ENCODE measurements around the gene SMIM20. TPM values are rescaled to one million over a fixed set of nuclear protein-coding genes. Genes with fewer than 3 reads are reported as not detected.

SMIM20 gene
- total RNA-seq, 2 donors from 2014 or later: 0.99 to 21.5 TPM

- Histone ChIP-seq H3K4me3 (no peak overlapping the region), H3K27me3 (no peaks in the 10 kb centered on the region), H3K4me1 (no peaks in the 10 kb centered on the region), H3K9me3 (no peaks in the 10 kb centered on the region), H3K36me3 (replicated peaks in 1 of 2; ENCODE audit: insufficient read depth in 1 of 2, low read depth in 2 of 2) (no peaks in the 10 kb centered on the region), H3K27ac (no peak overlapping the region)
- 72 to 77% methylated on average over 2 of the region's 2 CpGs for WGBS, 2 donors
- DNase-seq (no peak), ATAC-seq (no peak)
- TF ChIP-seq POLR2A (IDR thresholded peaks at IDR 0.05): no peak
- TF ChIP-seq, protein P1, sequence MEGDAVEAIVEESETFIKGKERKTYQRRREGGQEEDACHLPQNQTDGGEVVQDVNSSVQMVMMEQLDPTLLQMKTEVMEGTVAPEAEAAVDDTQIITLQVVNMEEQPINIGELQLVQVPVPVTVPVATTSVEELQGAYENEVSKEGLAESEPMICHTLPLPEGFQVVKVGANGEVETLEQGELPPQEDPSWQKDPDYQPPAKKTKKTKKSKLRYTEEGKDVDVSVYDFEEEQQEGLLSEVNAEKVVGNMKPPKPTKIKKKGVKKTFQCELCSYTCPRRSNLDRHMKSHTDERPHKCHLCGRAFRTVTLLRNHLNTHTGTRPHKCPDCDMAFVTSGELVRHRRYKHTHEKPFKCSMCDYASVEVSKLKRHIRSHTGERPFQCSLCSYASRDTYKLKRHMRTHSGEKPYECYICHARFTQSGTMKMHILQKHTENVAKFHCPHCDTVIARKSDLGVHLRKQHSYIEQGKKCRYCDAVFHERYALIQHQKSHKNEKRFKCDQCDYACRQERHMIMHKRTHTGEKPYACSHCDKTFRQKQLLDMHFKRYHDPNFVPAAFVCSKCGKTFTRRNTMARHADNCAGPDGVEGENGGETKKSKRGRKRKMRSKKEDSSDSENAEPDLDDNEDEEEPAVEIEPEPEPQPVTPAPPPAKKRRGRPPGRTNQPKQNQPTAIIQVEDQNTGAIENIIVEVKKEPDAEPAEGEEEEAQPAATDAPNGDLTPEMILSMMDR (IDR thresholded peaks at IDR 0.05): no peak
- intact Hi-C loops (cut with DNase I): no loop called here
Observed at GRCh38 chr4:25883565-25883964, 30.5 kb upstream of the SMIM20 start.

- 46 to 48% methylated on average over 5 of the region's 5 CpGs for WGBS, 2 donors
- no peaks in the 10 kb centered on the region for H3K27me3 ChIP-seq
- TF ChIP-seq, protein P1 (IDR thresholded peaks at IDR 0.05): no peak
- TF ChIP-seq POLR2A (IDR thresholded peaks at IDR 0.05): no peak
- H3K4me1 ChIP-seq: no peaks in the 10 kb centered on the region
- intact Hi-C loops (cut with DNase I): no loop called here
- no peak for ATAC-seq
- no peak overlapping the region for H3K27ac ChIP-seq
- no peaks in the 10 kb centered on the region for H3K36me3 ChIP-seq (replicated peaks in 1 of 2; ENCODE audit: insufficient read depth in 1 of 2, low read depth in 2 of 2)
- no peak overlapping the region for H3K4me3 ChIP-seq
- DNase-seq: no peak
- H3K9me3 ChIP-seq: no peaks in the 10 kb centered on the region
Observed at GRCh38 chr4:25884031-25884782, 29.8 kb upstream of the SMIM20 start.

DNA sequence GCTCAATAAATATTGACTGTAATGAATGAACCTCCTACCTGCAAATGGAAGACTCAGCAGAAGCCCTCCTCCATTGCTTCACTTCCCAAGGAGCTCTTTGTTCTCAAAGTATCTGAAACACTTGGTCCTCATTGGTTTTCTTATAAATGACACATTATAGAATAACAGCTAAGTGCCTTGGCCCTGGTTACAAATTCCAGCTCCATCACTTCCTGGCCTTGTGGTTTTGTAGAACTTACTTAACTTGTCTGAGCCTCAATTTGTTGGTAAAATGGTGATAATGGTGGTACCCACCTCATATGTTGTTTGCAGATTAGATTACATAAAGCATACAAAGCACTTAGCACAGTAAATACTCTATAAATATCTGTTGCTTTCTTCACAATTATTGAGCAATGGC, 25.2 kb upstream of the SMIM20 start:
- Histone ChIP-seq H3K4me1 (no peaks in the 10 kb centered on the region), H3K9me3 (no peaks in the 10 kb centered on the region), H3K36me3 (replicated peaks in 1 of 2; ENCODE audit: insufficient read depth in 1 of 2, low read depth in 2 of 2) (no peaks in the 10 kb centered on the region), H3K4me3 (no peak overlapping the region), H3K27ac (no peak overlapping the region), H3K27me3 (no peaks in the 10 kb centered on the region)
- TF ChIP-seq, protein P1 (IDR thresholded peaks at IDR 0.05): no peak
- TF ChIP-seq POLR2A (IDR thresholded peaks at IDR 0.05): no peak
- DNase-seq (no peak), ATAC-seq (no peak)
- intact Hi-C loops (cut with DNase I): no loop called here

DNA sequence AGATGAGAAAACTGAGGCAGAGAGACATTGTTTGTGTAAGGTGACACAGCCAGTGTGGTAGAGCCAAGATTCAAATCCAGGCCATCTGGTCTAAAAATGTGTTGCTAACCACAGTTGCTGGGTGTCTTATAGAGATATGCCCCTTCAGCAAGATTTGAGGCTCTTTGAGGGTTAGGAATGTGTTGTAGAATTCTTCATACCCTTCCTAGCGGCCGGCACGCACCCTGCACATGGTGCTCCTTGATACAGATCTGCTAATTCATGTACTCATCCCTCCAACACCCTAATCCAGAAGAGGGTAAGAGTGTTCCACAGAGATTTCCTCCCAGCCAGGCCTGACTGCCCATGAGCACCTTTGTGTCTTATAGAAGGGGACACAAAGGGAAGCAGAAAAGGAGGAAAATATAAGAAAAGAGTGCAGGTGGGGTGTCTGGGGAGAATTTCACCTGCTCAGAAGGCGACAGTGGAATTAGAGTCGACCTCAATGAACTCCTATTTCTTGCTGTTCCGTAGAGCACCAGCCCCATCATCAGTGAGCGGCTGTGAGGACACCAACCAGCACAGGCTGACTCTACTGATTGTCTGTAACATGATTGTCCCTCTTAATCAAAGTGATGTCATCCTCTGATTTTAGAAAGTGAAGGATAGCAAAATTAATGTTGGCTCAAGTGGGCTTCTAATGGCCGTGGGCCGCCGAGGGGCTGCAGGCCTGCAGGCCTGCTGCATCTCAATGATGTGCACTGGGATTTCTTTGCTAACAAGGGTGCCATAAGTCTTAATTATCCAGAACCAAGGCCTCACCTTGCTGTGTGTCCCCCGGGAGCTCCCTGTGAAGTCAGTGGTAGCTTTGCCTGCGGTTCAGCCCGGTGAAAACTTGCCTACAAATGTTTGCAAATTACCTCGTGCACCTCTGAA, 24.2 kb upstream of the SMIM20 start:
- TF ChIP-seq POLR2A (IDR thresholded peaks at IDR 0.05): no peak
- TF ChIP-seq, protein P1 (IDR thresholded peaks at IDR 0.05): no peak
- H3K27me3 ChIP-seq: no peaks in the 10 kb centered on the region
- no peaks in the 10 kb centered on the region for H3K9me3 ChIP-seq
- ATAC-seq: no peak
- H3K4me1 ChIP-seq: no peaks in the 10 kb centered on the region
- no peaks in the 10 kb centered on the region for H3K36me3 ChIP-seq (replicated peaks in 1 of 2; ENCODE audit: insufficient read depth in 1 of 2, low read depth in 2 of 2)
- 83 to 93% methylated on average over 11 to 14 of the region's 14 CpGs for WGBS, 2 donors
- no peak overlapping the region for H3K27ac ChIP-seq
- DNase-seq: no peak
- intact Hi-C loops (cut with DNase I): no loop called here
- H3K4me3 ChIP-seq: no peak overlapping the region

Measured in body of pancreas (tissue), 4 donors.